IPS-18a (cell line): ENCODE results near the gene RSPH10B2.
A peak's percentile ranks its signal among the peaks of the same experiment; 100 is the strongest.
"Not testable (repeated sequence)": the region's sequence is repeated elsewhere in the genome, so short reads cannot be mapped to it uniquely, and the experiment has no call there.

Experiments used
- H3K27ac ChIP-seq: one replicate; pipeline ENCODE4 v1.5.1; 2013; ENCODE audit warnings: low read length
- H3K27me3 ChIP-seq: one replicate; pipeline ENCODE4 v1.6.1; 2013; ENCODE audit warnings: mild to moderate bottlenecking, low read length; ENCODE audit not compliant: control insufficient read depth, insufficient read depth
- H3K36me3 ChIP-seq: one replicate; pipeline ENCODE4 v1.6.1; 2013; ENCODE audit warnings: low read depth, low read length; ENCODE audit not compliant: control insufficient read depth
- H3K4me1 ChIP-seq: one replicate; pipeline ENCODE4 v1.6.1; 2013; ENCODE audit warnings: low read depth, low read length; ENCODE audit not compliant: control insufficient read depth
- H3K4me3 ChIP-seq: one replicate; pipeline ENCODE4 v1.5.1; 2013; ENCODE audit warnings: low read length
- H3K9ac ChIP-seq: one replicate; pipeline ENCODE4 v1.6.1; 2013; ENCODE audit warnings: mild to moderate bottlenecking, low read length, moderate library complexity
- H3K9me3 ChIP-seq: one replicate; pipeline ENCODE4 v1.6.1; 2013; ENCODE audit warnings: low read depth, low read length; ENCODE audit not compliant: control insufficient read depth

RSPH10B2 gene

GRCh38 chr7:6753964-6754363 is at the start of gene RSPH10B2:
Gene RSPH10B2, plus strand, starts transcription at chr7:6754103. Its CDS starts 3,575 bp downstream, at chr7:6757678.
- not testable (repeated sequence) for H3K9me3 ChIP-seq, H3K4me1 ChIP-seq, H3K9ac ChIP-seq, H3K4me3 ChIP-seq, H3K27me3 ChIP-seq, H3K36me3 ChIP-seq, H3K27ac ChIP-seq

DNA sequence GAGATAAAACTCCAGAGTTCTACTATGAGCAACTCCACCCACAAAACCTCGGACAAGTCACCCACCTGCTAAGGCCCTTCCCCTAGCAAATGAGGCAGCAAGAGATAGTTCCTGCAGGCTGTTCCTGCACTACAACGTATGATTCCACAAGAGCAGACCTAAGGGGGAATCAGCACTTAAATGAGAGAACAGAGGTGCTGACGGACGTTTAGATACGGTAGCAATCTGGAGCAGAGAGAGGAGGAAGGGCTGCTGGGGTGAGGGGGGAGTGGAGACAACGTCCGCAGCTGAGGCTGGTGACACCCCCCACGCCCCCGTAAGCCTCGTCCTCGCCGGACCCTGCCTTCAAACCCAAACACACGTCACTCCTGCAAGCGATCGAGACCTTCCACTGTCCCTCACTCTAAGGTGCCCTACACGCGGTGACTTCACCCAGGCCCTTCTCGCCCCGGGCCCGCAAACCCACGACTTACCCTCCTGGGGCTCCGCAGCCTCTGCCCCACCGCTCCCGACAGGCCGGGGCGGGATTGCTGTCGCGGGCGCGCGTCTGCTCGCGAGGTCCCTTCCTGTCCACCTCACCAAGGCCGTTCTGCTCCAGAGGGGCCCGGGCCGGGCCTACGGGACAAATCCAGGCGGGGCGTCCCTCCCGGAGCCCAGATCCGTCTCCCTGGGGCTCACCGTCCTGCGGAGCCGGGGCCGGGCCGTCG is 47.8 kb upstream of the RSPH10B2 start:
- Histone ChIP-seq H3K4me3 (peak overlapping the region; percentile 88), H3K9me3 (no peaks in the 10 kb centered on the region)

GRCh38 chr7:6706666-6707407 is 47.1 kb upstream of the RSPH10B2 start, which contains the start of gene ZNF12:
Gene ZNF12, minus strand, starts transcription at chr7:6706947. Its CDS starts 1,774 bp downstream, at chr7:6705173.
- no peaks in the 10 kb centered on the region for H3K9me3 ChIP-seq
- peaks cover 11% of the 10 kb centered on the region for H3K27me3 ChIP-seq
- H3K9ac ChIP-seq, result peak within 1 kb of the TSS; percentile 75
- peak within 1 kb of the TSS; percentile 88 for H3K4me3 ChIP-seq
- no peak within 1 kb of the TSS for H3K27ac ChIP-seq
- no peaks in the 10 kb centered on the region for H3K4me1 ChIP-seq
- H3K36me3 ChIP-seq, result peaks cover 12% of the 10 kb centered on the region

More for the DNA sequence above, 47.8 kb upstream of the RSPH10B2 start:
- Histone ChIP-seq H3K4me1 (no peaks in the 10 kb centered on the region), H3K9ac (peak overlapping the region; percentile 75), H3K36me3 (peaks cover 12% of the 10 kb centered on the region), H3K27me3 (peaks cover 11% of the 10 kb centered on the region), H3K27ac (no peak overlapping the region)

GRCh38 chr7:6708304-6708703 is 45.6 kb upstream of the RSPH10B2 start:
- no peak overlapping the region for H3K9ac ChIP-seq
- no peak overlapping the region for H3K4me3 ChIP-seq

GRCh38 chr7:6709808-6710207 is 44.1 kb upstream of the RSPH10B2 start:
- H3K9me3 ChIP-seq, result no peaks in the 10 kb centered on the region
- H3K36me3 ChIP-seq, result no peaks in the 10 kb centered on the region
- H3K9ac ChIP-seq, result no peak overlapping the region
- H3K4me3 ChIP-seq, result no peak overlapping the region
- no peaks in the 10 kb centered on the region for H3K4me1 ChIP-seq
- peaks cover 11% of the 10 kb centered on the region for H3K27me3 ChIP-seq
- H3K27ac ChIP-seq, result no peak overlapping the region

More at GRCh38 chr7:6708304-6708703, 45.6 kb upstream of the RSPH10B2 start:
- Histone ChIP-seq H3K36me3 (peaks cover 8% of the 10 kb centered on the region), H3K27me3 (peaks cover 11% of the 10 kb centered on the region), H3K27ac (no peak overlapping the region), H3K4me1 (no peaks in the 10 kb centered on the region), H3K9me3 (no peaks in the 10 kb centered on the region)

DNA sequence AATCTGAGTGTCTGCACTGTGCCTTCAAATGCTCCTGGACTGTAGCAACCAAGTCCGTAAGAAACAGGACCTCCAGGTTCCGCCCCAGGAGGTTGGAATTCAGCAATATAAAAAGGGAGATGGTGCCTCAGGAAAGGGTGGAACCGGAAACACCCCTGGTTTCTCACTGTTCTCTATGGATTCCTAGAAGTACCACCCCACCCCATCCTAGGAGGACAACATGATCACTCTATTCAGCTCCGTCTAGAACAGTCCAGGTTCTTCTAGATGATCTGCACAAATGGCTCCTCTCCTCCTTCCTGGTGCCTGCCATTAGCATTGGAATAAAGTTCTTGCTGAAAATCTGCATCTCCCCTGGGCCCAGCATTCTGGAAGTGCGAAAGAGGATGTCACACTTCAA is 39.5 kb upstream of the RSPH10B2 start:
- H3K4me1 ChIP-seq, result no peaks in the 10 kb centered on the region
- no peaks in the 10 kb centered on the region for H3K27me3 ChIP-seq
- no peak overlapping the region for H3K27ac ChIP-seq
- H3K36me3 ChIP-seq, result no peaks in the 10 kb centered on the region
- H3K9ac ChIP-seq, result no peak overlapping the region
- no peak overlapping the region for H3K4me3 ChIP-seq
- no peaks in the 10 kb centered on the region for H3K9me3 ChIP-seq

- not testable (repeated sequence) for H3K9me3 ChIP-seq, H3K36me3 ChIP-seq, H3K4me3 ChIP-seq, H3K9ac ChIP-seq, H3K4me1 ChIP-seq, H3K27ac ChIP-seq, H3K27me3 ChIP-seq
These were observed 38.0 kb upstream of the RSPH10B2 start for GRCh38 chr7:6715898-6716297.

GRCh38 chr7:6718124-6718523 is 35.8 kb upstream of the RSPH10B2 start:
- Histone ChIP-seq H3K4me3 (no peak overlapping the region), H3K9ac (no peak overlapping the region), H3K36me3 (no peaks in the 10 kb centered on the region), H3K27me3 (no peaks in the 10 kb centered on the region), H3K4me1 (no peaks in the 10 kb centered on the region), H3K9me3 (no peaks in the 10 kb centered on the region), H3K27ac (no peak overlapping the region)

DNA sequence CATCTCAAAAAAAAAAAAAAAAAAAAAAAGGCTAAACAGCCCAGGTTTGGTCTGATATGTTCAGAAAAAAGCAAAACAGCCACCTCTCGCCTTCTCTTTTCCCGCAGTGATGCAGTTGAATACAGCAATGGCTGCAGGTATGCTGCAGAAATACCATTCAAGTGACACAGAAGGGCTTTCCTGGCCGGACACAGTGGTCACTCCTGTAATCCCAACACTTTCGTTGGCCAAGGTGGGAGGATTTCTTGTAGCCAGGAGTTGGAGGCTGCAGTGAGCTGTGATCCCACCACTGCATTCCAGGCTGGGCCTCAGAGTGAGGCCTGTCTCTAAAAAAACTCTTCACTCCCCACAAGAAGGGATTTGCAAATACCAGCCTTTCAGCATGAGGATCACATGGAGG is 29.6 kb upstream of the RSPH10B2 start:
- H3K36me3 ChIP-seq, H3K27ac ChIP-seq, H3K9ac ChIP-seq, H3K27me3 ChIP-seq, H3K4me3 ChIP-seq, H3K4me1 ChIP-seq, H3K9me3 ChIP-seq: not testable (repeated sequence)

- H3K4me1 ChIP-seq, result no peaks in the 10 kb centered on the region
- no peak overlapping the region for H3K4me3 ChIP-seq
- H3K9me3 ChIP-seq, result no peaks in the 10 kb centered on the region
- H3K27me3 ChIP-seq, result no peaks in the 10 kb centered on the region
- no peak overlapping the region for H3K9ac ChIP-seq
- no peak overlapping the region for H3K27ac ChIP-seq
- no peaks in the 10 kb centered on the region for H3K36me3 ChIP-seq
These were observed 28.9 kb upstream of the RSPH10B2 start for GRCh38 chr7:6725003-6725402.

- not testable (repeated sequence) for H3K4me3 ChIP-seq, H3K27me3 ChIP-seq, H3K36me3 ChIP-seq, H3K9ac ChIP-seq, H3K27ac ChIP-seq, H3K4me1 ChIP-seq, H3K9me3 ChIP-seq
These were observed 27.6 kb upstream of the RSPH10B2 start for GRCh38 chr7:6726341-6726740.

DNA sequence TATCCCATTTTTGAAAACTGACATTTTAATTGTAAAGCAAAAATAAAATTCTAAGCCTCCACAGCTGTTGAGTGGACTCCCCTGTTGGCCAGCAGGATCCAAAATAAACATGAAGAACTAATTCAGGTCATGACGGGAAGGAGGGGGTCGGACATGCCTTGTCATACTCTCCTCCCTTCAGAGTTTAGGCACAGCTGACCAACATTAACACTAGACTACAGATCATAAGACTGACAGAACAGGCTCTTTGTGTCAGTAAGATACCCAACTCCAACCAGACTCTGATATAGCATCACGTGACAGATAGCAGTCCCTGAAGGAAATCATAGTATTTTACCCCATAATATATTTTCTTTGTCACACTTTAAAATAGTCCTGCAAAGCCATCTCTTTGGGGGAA is 26.2 kb upstream of the RSPH10B2 start:
- H3K36me3 ChIP-seq, result peaks cover under 1% of the 10 kb centered on the region
- H3K9ac ChIP-seq, result no peak overlapping the region
- no peaks in the 10 kb centered on the region for H3K4me1 ChIP-seq
- H3K9me3 ChIP-seq, result no peaks in the 10 kb centered on the region
- H3K27me3 ChIP-seq, result no peaks in the 10 kb centered on the region
- H3K4me3 ChIP-seq, result no peak overlapping the region
- H3K27ac ChIP-seq, result no peak overlapping the region
